GM13977 (cell line): ENCODE results near the gene GLRX3.

Experiments used
- DNase-seq: peaks from one replicate; pipeline ENCODE4 v3.0.0; 2012; ENCODE audit warnings: low spot score
- CTCF ChIP-seq: IDR thresholded peaks from 2 replicates; pipeline ENCODE4 v1.5.1; 2012; ENCODE audit warnings: mild to moderate bottlenecking, control low read depth; ENCODE audit not compliant: insufficient read depth; ENCODE audit errors: extremely low read depth, missing control alignments
- in situ Hi-C: fragments of 300-500 bp; cut with MboI; formaldehyde crosslinking; loops from one replicate; pipeline ENCODE4 v1.12.0; 2022; ENCODE audit warnings: low sequenced_read_pairs, low pct_unique_long_range_greater_than_20kb, mixed read lengths, inconsistent platforms; ENCODE audit not compliant: unreplicated experiment

Gene GLRX3

GRCh38 chr10:130188195-130189175, 52.3 kb downstream of the GLRX3 start:
- no peak for DNase-seq
- no peak for TF ChIP-seq CTCF
- in situ Hi-C loops, result loop anchor here (25.0 kb wide), 2 partner anchors 1699 to 1824 kb away; no protein-coding TSS in a partner anchor

- no peak for TF ChIP-seq CTCF
- in situ Hi-C loops, result loop anchor here (25.0 kb wide), 2 partner anchors 1698 to 1823 kb away; no protein-coding TSS in a partner anchor
- DNase-seq, result no peak
Observed at GRCh38 chr10:130189608-130190054, 53.4 kb downstream of the GLRX3 start.

- peak; percentile 97 for DNase-seq
- in situ Hi-C loops, result loop anchor here (25.0 kb wide), 2 partner anchors 1697 to 1822 kb away; no protein-coding TSS in a partner anchor
- TF ChIP-seq CTCF, result peak; percentile 100
Observed at GRCh38 chr10:130190055-130190736, 54.0 kb downstream of the GLRX3 start.

GRCh38 chr10:130190737-130191115, 54.5 kb downstream of the GLRX3 start:
- in situ Hi-C loops, result loop anchor here (25.0 kb wide), 2 partner anchors 1697 to 1822 kb away; no protein-coding TSS in a partner anchor
- TF ChIP-seq CTCF, result no peak
- peak; percentile 52 for DNase-seq

GRCh38 chr10:130191380-130191779, 55.2 kb downstream of the GLRX3 start:
- peak; percentile 15 for DNase-seq
- no peak for TF ChIP-seq CTCF
- in situ Hi-C loops, result loop anchor here (25.0 kb wide), 2 partner anchors 1696 to 1821 kb away; no protein-coding TSS in a partner anchor

- no peak for TF ChIP-seq CTCF
- DNase-seq, result peak; percentile 11
- in situ Hi-C loops, result loop anchor here (25.0 kb wide), 2 partner anchors 1695 to 1820 kb away; no protein-coding TSS in a partner anchor
Observed at GRCh38 chr10:130192276-130192848, 56.2 kb downstream of the GLRX3 start.
